MM.1S (cell line): ENCODE measurements around the gene BRME1.

Experiments used
- EZH2 ChIP-seq: fragments of 300-600 bp; sonication (generic); optimal IDR thresholded peaks from 2 replicates; pipeline ENCODE3; 2017; ENCODE audit warnings: low read depth, mild to moderate bottlenecking, antibody characterized with exemption, low read length, mixed read lengths
- EZH2phosphoT487 ChIP-seq: fragments of 300-600 bp; sonication (generic); IDR thresholded peaks from 2 replicates; pipeline ENCODE4 v1.6.1; 2018; ENCODE audit warnings: antibody characterized with exemption, low read length
- TF ChIP-seq, protein P1 (sequence below): fragments of 300-600 bp; sonication (generic); IDR thresholded peaks from 2 replicates; pipeline ENCODE4 v1.5.1; 2016; ENCODE audit warnings: antibody characterized with exemption, low read length, mixed read lengths

DNA sequence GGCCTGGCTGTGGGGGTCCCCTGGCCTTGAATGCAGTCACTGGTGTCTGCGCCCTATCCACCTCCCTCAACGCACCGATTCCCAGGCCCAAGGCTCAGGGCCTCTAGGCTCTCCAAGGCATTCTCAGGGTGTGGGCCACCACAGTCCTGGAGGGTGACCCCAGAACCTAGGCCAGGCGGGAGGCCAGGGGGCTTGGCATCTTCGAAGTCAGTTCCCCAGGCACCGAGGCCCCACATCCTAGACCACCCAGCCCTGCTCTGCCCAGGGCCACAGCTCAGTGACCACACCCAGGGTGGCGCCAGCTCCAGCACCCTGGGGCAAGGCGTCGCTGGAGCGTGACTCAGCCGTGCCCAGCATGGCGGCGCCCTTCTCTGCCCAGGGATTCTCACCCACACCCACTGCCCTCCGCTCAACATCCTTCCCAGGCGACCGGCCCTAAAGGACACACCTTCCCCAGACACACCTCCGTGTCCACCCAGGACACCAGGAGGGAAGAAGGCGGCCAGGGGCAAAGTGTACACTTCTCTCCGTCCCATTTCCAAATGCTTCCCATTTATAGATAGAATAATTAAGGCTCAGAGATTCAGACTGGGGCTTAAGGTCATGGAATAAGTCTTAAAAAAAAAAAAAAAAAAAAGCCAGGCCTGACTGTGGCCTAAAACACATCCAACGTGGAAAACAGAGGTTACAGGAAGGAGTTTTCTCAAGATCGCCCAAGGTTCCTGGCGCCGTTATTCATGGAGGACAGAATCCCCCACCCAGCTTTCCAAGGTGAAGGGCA, 65.4 kb downstream of the BRME1 start:
- TF ChIP-seq, protein P1, sequence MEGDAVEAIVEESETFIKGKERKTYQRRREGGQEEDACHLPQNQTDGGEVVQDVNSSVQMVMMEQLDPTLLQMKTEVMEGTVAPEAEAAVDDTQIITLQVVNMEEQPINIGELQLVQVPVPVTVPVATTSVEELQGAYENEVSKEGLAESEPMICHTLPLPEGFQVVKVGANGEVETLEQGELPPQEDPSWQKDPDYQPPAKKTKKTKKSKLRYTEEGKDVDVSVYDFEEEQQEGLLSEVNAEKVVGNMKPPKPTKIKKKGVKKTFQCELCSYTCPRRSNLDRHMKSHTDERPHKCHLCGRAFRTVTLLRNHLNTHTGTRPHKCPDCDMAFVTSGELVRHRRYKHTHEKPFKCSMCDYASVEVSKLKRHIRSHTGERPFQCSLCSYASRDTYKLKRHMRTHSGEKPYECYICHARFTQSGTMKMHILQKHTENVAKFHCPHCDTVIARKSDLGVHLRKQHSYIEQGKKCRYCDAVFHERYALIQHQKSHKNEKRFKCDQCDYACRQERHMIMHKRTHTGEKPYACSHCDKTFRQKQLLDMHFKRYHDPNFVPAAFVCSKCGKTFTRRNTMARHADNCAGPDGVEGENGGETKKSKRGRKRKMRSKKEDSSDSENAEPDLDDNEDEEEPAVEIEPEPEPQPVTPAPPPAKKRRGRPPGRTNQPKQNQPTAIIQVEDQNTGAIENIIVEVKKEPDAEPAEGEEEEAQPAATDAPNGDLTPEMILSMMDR, result no peak
- TF ChIP-seq EZH2, result no peak
- TF ChIP-seq EZH2phosphoT487, result no peak
